ENCODE measurements around the gene TPSB2.

Gene TPSB2

DNA sequence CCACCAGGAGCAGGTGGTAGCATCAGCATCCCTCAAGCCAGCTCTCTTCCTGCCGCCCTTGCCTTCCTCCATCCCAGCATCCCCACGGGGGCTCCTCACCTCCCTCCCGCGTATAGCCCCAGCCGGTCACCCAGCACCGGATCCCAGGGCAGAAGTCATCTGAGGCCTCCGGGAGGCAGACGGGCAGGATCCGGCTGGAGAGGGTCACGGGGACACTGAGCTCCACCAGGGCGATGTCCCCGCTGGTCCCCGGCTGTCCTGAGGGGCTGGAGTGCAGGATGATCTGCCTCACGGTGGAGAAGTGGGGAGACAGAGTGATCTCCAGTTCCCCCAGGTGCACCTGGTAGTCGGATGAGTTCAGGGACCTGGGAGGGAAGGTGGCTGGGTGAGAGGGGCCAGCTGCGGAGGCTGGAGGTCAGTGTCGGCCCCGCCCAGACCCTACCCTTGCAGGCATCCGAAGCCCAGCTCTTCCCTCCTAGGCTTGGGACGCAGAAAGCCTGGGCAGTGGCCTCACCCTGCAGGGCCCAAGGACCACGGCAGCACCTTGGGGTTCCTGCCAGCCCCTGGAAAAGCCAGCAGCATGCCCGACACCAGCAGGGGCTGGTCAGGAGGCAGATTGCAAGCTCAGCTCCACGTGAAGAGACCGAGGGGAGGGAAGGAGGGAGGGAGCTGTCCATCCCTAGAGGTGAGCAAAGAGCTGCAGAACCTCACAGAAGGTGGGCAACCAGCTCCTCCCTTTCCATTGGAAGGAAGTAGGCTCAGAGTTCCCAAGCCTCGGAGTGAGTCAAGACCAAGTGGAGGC is 7.2 kb downstream of the TPSB2 start:
- H3K36me3 ChIP-seq (ENCODE audit: insufficient read depth, low read length) = no peaks in the 10 kb centered on the region
- no peak overlapping the region for H3K4me2 ChIP-seq (ENCODE audit: low read length)
- H3K27me3 ChIP-seq (ENCODE audit: control insufficient read depth, insufficient read depth, low read length) = peaks cover 6% of the 10 kb centered on the region
- no peaks in the 10 kb centered on the region for H3K4me1 ChIP-seq (ENCODE audit: control insufficient read depth, insufficient read depth, low read length)
- no peak overlapping the region for H3K4me3 ChIP-seq (ENCODE audit: low read length)
- H3K9me3 ChIP-seq (replicated peaks; ENCODE audit: low read length) = no peaks in the 10 kb centered on the region
- no peak overlapping the region for H3K9ac ChIP-seq (ENCODE audit: low read depth, low read length)

DNA sequence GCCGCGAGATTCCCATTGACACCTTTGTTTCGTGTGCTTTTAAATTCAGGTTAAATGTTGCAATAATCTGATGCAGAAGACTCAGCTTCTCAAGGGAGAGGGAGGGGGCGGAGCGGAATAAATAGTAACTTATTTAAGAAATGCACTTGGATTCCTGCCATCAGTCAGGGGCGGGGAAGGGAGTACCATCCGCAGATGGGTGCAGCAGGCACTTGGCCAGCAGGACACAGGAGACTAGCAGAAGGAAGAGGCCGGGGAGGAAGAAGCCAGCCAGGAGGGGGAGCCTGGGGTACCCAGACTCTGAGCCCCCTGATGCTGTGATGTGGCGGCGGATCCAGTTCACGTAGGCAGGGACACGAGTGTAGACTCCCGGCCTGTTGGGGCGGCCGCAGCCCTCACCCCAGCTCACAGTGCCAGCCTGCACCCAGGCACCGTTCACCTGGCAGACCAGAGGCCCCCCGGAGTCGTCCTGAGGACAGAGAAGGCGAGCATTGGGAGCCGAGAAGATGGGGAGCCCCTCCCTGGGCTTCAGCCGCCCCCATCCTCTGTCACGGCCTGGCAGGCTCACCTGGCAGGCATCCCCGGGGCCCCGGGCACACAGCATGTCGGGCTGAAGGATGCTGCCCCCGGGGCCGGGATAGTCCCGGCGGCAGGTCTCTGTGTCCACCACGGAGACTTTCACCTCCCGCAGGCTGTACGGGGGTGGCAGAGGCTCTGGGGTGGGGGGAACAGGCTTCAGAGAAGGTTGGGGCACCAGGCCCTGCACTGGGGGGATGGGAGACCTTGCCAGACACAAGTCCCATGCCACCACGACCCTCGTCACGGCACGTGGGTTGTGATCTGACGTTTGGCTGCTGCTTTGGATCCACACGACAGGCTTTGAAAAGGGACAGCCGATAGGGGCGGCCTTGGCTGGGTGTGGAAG is 8.1 kb downstream of the TPSB2 start:
- H3K36me3 ChIP-seq (ENCODE audit: insufficient read depth, low read length) = no peaks in the 10 kb centered on the region
- H3K4me1 ChIP-seq (ENCODE audit: control insufficient read depth, insufficient read depth, low read length) = no peaks in the 10 kb centered on the region
- no peak overlapping the region for H3K4me3 ChIP-seq (ENCODE audit: low read length)
- H3K4me2 ChIP-seq (ENCODE audit: low read length) = no peak overlapping the region
- no peak overlapping the region for H3K9ac ChIP-seq (ENCODE audit: low read depth, low read length)
- peaks cover 6% of the 10 kb centered on the region for H3K27me3 ChIP-seq (ENCODE audit: control insufficient read depth, insufficient read depth, low read length)
- no peaks in the 10 kb centered on the region for H3K9me3 ChIP-seq (replicated peaks; ENCODE audit: low read length)

DNA sequence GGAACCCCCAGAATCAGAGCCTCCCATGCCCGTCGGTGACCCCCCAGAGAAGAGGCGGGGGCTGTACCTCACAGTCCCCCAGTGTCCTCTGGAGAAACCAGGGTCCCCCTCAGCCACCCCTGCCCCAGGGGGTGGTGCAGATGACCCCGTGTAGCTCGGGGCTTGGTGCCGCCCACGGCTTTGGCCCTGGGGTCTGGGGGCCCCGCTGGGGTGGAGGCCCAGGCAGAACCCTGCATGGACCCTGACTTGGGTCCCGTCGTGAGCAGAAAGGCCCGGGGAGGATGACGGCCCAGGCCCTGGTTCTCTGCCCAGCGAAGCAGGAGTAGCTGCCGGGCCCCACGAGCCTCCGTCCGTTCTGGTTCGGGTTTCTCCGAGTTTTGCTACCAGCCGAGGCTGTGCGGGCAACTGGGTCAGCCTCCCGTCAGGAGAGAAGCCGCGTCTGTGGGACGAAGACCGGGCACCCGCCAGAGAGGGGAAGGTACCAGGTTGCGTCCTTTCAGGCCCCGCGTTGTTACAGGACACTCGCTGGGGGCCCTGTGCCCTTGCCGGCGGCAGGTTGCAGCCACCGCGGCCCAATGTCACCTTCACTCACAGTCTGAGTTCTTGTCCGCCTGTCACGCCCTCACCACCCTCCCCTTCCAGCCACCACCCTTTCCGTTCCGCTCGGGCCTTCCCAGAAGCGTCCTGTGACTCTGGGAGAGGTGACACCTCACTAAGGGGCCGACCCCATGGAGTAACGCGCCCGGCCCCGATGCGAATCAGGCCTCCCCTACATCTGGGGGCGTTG is 8.9 kb downstream of the TPSB2 start:
- H3K27me3 ChIP-seq (ENCODE audit: control insufficient read depth, insufficient read depth, low read length) = peaks cover 6% of the 10 kb centered on the region
- H3K36me3 ChIP-seq (ENCODE audit: insufficient read depth, low read length) = no peaks in the 10 kb centered on the region
- no peak overlapping the region for H3K4me3 ChIP-seq (ENCODE audit: low read length)

DNA sequence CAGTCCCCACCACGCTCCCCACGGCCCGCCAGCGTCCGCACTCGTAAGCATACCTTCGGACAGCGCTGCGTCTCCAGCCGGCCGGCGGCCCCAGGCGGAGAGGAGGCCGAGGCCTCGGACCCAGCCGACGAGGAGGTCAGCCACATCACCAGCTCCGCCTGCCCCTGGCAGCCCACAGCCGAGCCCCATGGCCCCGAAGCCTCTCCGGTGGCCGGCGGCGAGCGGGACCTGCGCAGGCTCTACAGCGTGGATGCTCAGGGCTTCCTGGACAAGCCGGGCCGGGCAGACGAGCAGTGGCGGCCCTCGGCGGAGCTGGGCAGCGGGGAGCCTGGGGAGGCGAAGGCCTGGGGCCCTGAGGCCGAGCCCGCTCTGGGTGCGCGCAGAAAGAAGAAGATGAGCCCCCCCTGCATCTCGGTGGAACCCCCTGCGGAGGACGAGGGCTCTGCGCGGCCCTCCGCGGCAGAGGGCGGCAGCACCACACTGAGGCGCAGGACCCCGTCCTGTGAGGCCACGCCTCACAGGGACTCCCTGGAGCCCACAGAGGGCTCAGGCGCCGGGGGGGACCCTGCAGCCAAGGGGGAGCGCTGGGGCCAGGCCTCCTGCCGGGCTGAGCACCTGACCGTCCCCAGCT is 9.8 kb downstream of the TPSB2 start:
- Histone ChIP-seq H3K4me1 (ENCODE audit: control insufficient read depth, insufficient read depth, low read length) (no peaks in the 10 kb centered on the region), H3K9me3 (replicated peaks; ENCODE audit: low read length) (no peaks in the 10 kb centered on the region), H3K9ac (ENCODE audit: low read depth, low read length) (no peak overlapping the region), H3K4me2 (ENCODE audit: low read length) (no peak overlapping the region), H3K36me3 (ENCODE audit: insufficient read depth, low read length) (no peaks in the 10 kb centered on the region), H3K4me3 (ENCODE audit: low read length) (no peak overlapping the region), H3K27me3 (ENCODE audit: control insufficient read depth, insufficient read depth, low read length) (peaks cover 6% of the 10 kb centered on the region)

More for the DNA sequence above, 8.9 kb downstream of the TPSB2 start:
- Histone ChIP-seq H3K4me2 (ENCODE audit: low read length) (no peak overlapping the region), H3K4me1 (ENCODE audit: control insufficient read depth, insufficient read depth, low read length) (no peaks in the 10 kb centered on the region), H3K9ac (ENCODE audit: low read depth, low read length) (no peak overlapping the region), H3K9me3 (replicated peaks; ENCODE audit: low read length) (no peaks in the 10 kb centered on the region)

DNA sequence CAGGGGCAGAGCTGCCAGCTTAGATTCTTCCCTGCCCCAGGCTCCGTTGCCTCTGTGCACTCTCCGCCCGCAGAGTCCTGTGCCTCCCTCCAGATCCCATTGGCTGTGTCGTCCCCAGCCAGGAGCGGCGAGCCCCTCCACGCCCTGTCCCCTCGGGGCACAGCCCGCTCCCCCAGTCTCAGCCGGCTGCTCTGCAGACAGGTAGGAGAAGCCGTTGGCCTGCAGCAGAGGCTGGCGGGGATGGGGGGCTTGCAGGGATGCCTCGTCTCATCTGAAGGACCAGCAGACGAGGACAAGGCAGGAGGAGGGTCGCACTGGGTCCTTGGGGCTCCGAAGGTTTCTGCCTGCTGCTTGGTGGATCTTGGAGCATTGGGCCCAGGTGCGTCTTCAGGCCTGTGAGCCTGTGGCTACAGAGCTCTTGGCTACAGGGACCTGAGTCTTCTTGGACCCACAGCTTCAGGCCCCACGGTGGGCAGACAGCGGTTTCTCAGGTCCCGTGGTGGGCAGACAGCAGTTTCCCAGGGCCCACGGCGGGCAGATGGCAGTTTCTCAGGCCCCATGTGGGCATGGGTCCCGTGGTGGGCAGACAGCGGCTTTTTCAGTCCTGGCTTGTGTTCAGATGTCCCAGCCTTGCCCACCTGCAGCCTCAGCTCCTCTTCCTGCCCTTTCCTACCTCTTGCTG is 10.9 kb downstream of the TPSB2 start:
- Histone ChIP-seq H3K4me3 (ENCODE audit: low read length) (no peak overlapping the region), H3K36me3 (ENCODE audit: insufficient read depth, low read length) (no peaks in the 10 kb centered on the region), H3K4me1 (ENCODE audit: control insufficient read depth, insufficient read depth, low read length) (no peaks in the 10 kb centered on the region), H3K9ac (ENCODE audit: low read depth, low read length) (no peak overlapping the region), H3K4me2 (ENCODE audit: low read length) (no peak overlapping the region), H3K27me3 (ENCODE audit: control insufficient read depth, insufficient read depth, low read length) (peaks cover 6% of the 10 kb centered on the region), H3K9me3 (replicated peaks; ENCODE audit: low read length) (no peaks in the 10 kb centered on the region)

DNA sequence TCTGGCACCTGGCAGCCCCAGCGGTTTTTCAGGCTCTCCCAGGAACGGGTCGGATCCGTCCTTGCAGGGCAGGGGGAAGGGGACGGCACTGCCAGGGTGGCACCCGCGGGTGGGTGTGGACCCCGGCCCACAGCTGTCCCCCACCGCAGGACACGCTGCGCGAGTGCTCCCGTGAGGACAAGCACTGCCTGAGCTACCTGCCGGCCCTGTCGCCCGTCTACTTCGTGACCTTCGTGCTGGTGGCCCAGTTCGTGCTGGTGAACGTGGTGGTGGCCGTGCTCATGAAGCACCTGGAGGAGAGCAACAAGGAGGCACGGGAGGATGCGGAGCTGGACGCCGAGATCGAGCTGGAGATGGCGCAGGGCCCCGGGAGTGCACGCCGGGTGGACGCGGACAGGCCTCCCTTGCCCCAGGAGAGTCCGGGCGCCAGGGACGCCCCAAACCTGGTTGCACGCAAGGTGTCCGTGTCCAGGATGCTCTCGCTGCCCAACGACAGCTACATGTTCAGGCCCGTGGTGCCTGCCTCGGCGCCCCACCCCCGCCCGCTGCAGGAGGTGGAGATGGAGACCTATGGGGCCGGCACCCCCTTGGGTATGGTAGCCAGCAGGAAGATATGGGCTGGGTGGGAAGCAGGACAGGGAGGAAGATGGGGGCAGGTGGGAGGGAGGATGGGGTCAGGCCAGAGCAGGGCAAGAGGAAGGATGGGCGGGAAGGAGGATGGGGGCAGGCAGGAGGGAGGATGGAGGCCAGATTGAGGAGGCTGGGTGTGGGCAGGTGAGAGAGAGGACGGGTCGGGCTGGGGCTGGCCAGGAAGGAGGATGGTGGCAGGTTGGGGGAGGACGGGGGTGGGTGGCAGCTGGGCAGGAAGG is 11.7 kb downstream of the TPSB2 start:
- no peak overlapping the region for H3K9ac ChIP-seq (ENCODE audit: low read depth, low read length)
- H3K9me3 ChIP-seq (replicated peaks; ENCODE audit: low read length) = no peaks in the 10 kb centered on the region
- no peaks in the 10 kb centered on the region for H3K36me3 ChIP-seq (ENCODE audit: insufficient read depth, low read length)
- no peak overlapping the region for H3K4me2 ChIP-seq (ENCODE audit: low read length)
- H3K27me3 ChIP-seq (ENCODE audit: control insufficient read depth, insufficient read depth, low read length) = peaks cover 3% of the 10 kb centered on the region
- no peak overlapping the region for H3K4me3 ChIP-seq (ENCODE audit: low read length)
- H3K4me1 ChIP-seq (ENCODE audit: control insufficient read depth, insufficient read depth, low read length) = no peaks in the 10 kb centered on the region

DNA sequence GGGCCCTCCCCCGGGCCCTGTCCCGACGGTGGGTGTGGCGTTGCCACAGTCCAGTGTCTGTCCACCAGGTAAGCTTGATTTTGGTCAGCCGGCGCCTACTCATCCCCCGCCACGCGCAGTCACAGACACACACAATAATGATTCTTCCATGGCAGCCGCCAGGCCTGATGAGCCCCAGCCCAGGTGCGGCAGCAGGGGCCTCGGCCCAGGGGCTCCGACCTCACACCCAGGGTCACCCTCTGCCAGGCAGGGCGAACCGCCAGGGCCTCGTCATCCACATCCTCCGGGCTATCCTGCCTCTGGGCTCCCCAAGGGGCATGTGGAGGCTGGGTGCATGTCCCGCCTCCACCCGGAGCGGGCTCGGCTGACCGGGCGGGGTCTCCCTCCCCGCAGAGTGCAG is 12.5 kb downstream of the TPSB2 start:
- Histone ChIP-seq H3K4me2 (ENCODE audit: low read length) (no peak overlapping the region), H3K36me3 (ENCODE audit: insufficient read depth, low read length) (no peaks in the 10 kb centered on the region), H3K27me3 (ENCODE audit: control insufficient read depth, insufficient read depth, low read length) (peaks cover 3% of the 10 kb centered on the region), H3K4me3 (ENCODE audit: low read length) (no peak overlapping the region), H3K4me1 (ENCODE audit: control insufficient read depth, insufficient read depth, low read length) (no peaks in the 10 kb centered on the region), H3K9ac (ENCODE audit: low read depth, low read length) (no peak overlapping the region), H3K9me3 (replicated peaks; ENCODE audit: low read length) (no peaks in the 10 kb centered on the region)

DNA sequence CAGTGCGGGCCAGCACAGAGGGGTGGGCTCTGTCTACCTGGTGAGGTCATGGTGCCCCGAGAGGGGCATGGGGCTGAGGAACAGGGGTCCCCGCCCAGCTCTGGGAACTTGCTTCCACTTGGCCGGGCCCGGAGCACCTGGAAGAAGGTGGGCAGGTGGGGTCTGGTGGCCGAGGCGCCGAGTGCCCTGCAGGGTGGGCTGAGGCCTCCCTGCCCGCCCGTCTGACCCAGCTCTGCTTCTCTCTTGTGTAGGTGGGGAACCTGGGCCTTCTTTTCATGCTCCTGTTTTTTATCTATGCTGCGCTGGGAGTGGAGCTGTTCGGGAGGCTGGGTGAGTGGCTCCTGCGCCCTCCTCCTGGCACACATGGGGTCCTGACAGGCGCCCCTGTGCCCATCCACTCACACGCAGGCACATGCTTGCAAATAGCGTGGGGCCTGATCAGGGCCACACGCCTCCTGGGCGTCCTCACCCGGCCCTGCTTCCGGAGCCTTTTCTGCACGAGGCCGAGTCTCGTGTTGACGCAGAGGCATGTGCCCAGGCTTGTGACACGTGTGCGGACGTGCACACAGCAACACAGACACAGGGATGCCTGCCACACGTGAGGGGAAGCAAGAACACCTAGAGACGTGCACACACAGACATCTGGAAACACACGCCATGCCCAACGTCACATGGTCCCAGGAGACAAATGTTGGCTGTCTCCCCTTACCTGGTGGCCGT is 13.1 kb downstream of the TPSB2 start:
- no peaks in the 10 kb centered on the region for H3K36me3 ChIP-seq (ENCODE audit: insufficient read depth, low read length)
- no peaks in the 10 kb centered on the region for H3K4me1 ChIP-seq (ENCODE audit: control insufficient read depth, insufficient read depth, low read length)
- H3K9me3 ChIP-seq (replicated peaks; ENCODE audit: low read length) = no peaks in the 10 kb centered on the region
- H3K4me3 ChIP-seq (ENCODE audit: low read length) = no peak overlapping the region
- H3K9ac ChIP-seq (ENCODE audit: low read depth, low read length) = no peak overlapping the region
- no peak overlapping the region for H3K4me2 ChIP-seq (ENCODE audit: low read length)
- no peaks in the 10 kb centered on the region for H3K27me3 ChIP-seq (ENCODE audit: control insufficient read depth, insufficient read depth, low read length)

DNA sequence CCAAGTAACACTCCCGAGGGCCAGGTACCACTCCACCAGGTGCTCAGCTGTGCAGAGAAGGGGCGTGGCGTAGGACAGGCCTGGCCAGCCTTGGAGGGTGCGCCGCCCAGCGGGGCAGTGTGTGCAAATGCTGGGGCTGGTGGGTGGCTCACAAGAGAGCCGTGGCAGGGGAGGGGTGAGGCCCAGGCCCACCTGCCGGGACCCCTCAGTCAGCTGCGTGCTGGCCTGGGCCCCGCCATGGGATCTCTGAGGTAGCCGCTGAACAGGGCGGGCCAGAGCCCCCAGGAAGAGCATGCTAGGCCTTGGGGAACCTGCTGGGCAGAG is 13.7 kb downstream of the TPSB2 start:
- Histone ChIP-seq H3K9me3 (replicated peaks; ENCODE audit: low read length) (no peaks in the 10 kb centered on the region), H3K9ac (ENCODE audit: low read depth, low read length) (no peak overlapping the region), H3K27me3 (ENCODE audit: control insufficient read depth, insufficient read depth, low read length) (no peaks in the 10 kb centered on the region), H3K4me3 (ENCODE audit: low read length) (no peak overlapping the region), H3K4me2 (ENCODE audit: low read length) (no peak overlapping the region), H3K4me1 (ENCODE audit: control insufficient read depth, insufficient read depth, low read length) (no peaks in the 10 kb centered on the region), H3K36me3 (ENCODE audit: insufficient read depth, low read length) (no peaks in the 10 kb centered on the region)

All from skeletal muscle satellite cell (primary cell).